Measurements from ENCODE around the gene ARFGEF3.

ARFGEF3 gene

GRCh38 chr6:138328210-138328609, 166.5 kb downstream of the ARFGEF3 start:
- Histone ChIP-seq H3K27me3 (replicated peaks) (no peaks in the 10 kb centered on the region), H3K27ac (no peak overlapping the region), H3K36me3 (replicated peaks) (no peaks in the 10 kb centered on the region), H3K4me3 (ENCODE audit: low read depth, low read length) (no peak overlapping the region)
- TF ChIP-seq CTCF (IDR thresholded peaks at IDR 0.05; ENCODE audit: low read depth, low read length, missing control alignments), result no peak
- in situ Hi-C loops (cut with HindIII; ENCODE audit: low pct_ligation_motif_present, low sequenced_read_pairs), result no loop called here
- DNase-seq, result no peak

GRCh38 chr6:138330763-138331162, 169.0 kb downstream of the ARFGEF3 start:
- Histone ChIP-seq H3K27me3 (replicated peaks) (no peaks in the 10 kb centered on the region), H3K4me3 (ENCODE audit: low read depth, low read length) (no peak overlapping the region), H3K27ac (no peak overlapping the region), H3K36me3 (replicated peaks) (no peaks in the 10 kb centered on the region)
- TF ChIP-seq CTCF (IDR thresholded peaks at IDR 0.05; ENCODE audit: low read depth, low read length, missing control alignments), result no peak
- no peak for DNase-seq
- in situ Hi-C loops (cut with HindIII; ENCODE audit: low pct_ligation_motif_present, low sequenced_read_pairs), result no loop called here

- H3K36me3 ChIP-seq (replicated peaks), result no peaks in the 10 kb centered on the region
These were observed 169.7 kb downstream of the ARFGEF3 start for GRCh38 chr6:138331444-138331843.

GRCh38 chr6:138331984-138332383, 170.2 kb downstream of the ARFGEF3 start:
- DNase-seq, result no peak
- no peak overlapping the region for H3K4me3 ChIP-seq (ENCODE audit: low read depth, low read length)
- no peak for TF ChIP-seq CTCF (IDR thresholded peaks at IDR 0.05; ENCODE audit: low read depth, low read length, missing control alignments)
- in situ Hi-C loops (cut with HindIII; ENCODE audit: low pct_ligation_motif_present, low sequenced_read_pairs), result no loop called here
- no peaks in the 10 kb centered on the region for H3K36me3 ChIP-seq (replicated peaks)
- H3K27me3 ChIP-seq (replicated peaks), result no peaks in the 10 kb centered on the region
- no peak overlapping the region for H3K27ac ChIP-seq

More at GRCh38 chr6:138331444-138331843, 169.7 kb downstream of the ARFGEF3 start:
- DNase-seq, result no peak
- H3K4me3 ChIP-seq (ENCODE audit: low read depth, low read length), result no peak overlapping the region
- in situ Hi-C loops (cut with HindIII; ENCODE audit: low pct_ligation_motif_present, low sequenced_read_pairs), result no loop called here
- H3K27me3 ChIP-seq (replicated peaks), result no peaks in the 10 kb centered on the region
- H3K27ac ChIP-seq, result no peak overlapping the region
- no peak for TF ChIP-seq CTCF (IDR thresholded peaks at IDR 0.05; ENCODE audit: low read depth, low read length, missing control alignments)

- H3K27me3 ChIP-seq (replicated peaks), result no peaks in the 10 kb centered on the region
- no peak for DNase-seq
- no peak overlapping the region for H3K4me3 ChIP-seq (ENCODE audit: low read depth, low read length)
- TF ChIP-seq CTCF (IDR thresholded peaks at IDR 0.05; ENCODE audit: low read depth, low read length, missing control alignments), result no peak
- in situ Hi-C loops (cut with HindIII; ENCODE audit: low pct_ligation_motif_present, low sequenced_read_pairs), result no loop called here
- no peaks in the 10 kb centered on the region for H3K36me3 ChIP-seq (replicated peaks)
- H3K27ac ChIP-seq, result no peak overlapping the region
These were observed 172.3 kb downstream of the ARFGEF3 start for GRCh38 chr6:138334000-138334399.

GRCh38 chr6:138334963-138335362, 173.2 kb downstream of the ARFGEF3 start:
- Histone ChIP-seq H3K27ac (no peak overlapping the region), H3K27me3 (replicated peaks) (no peaks in the 10 kb centered on the region), H3K36me3 (replicated peaks) (no peaks in the 10 kb centered on the region), H3K4me3 (ENCODE audit: low read depth, low read length) (no peak overlapping the region)
- no peak for DNase-seq
- TF ChIP-seq CTCF (IDR thresholded peaks at IDR 0.05; ENCODE audit: low read depth, low read length, missing control alignments), result no peak
- in situ Hi-C loops (cut with HindIII; ENCODE audit: low pct_ligation_motif_present, low sequenced_read_pairs), result no loop called here

Measured in brain microvascular endothelial cell (primary cell).